Activated T-helper 1 cell treated with Interleukin-2 at 50 U/mL for 16 hours (primary cell): Measurements from ENCODE around the gene MRPL37.

Source experiments
- DNase-seq: peaks from one replicate; pipeline ENCODE4 v3.0.0-alpha.2; 2020; ENCODE audit warnings: low read depth

Gene MRPL37

GRCh38 chr1:54240741-54241335, 40.9 kb downstream of the MRPL37 start:
- no peak for DNase-seq

DNA sequence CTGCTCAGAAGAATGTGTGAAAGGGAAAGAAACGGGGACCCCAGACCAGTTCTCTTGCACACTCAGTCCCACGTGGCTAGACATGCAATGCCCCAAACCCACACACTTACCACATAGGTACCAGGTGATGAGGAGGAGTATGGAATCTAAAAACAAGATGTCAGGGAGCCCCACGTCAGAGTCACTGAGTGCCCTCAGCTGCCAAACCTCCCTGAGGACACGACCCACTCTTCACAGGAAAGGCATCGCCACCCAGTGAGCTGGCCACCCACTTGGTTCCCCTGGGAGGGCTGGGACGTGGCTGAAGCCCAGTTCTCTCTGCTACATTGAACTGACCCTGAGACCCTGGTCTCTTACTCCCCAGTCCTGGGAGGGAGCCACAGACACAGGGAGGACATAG, 41.4 kb downstream of the MRPL37 start:
- DNase-seq: no peak

- DNase-seq: no peak
Measured at GRCh38 chr1:54243022-54243421, 43.1 kb downstream of the MRPL37 start.

DNA sequence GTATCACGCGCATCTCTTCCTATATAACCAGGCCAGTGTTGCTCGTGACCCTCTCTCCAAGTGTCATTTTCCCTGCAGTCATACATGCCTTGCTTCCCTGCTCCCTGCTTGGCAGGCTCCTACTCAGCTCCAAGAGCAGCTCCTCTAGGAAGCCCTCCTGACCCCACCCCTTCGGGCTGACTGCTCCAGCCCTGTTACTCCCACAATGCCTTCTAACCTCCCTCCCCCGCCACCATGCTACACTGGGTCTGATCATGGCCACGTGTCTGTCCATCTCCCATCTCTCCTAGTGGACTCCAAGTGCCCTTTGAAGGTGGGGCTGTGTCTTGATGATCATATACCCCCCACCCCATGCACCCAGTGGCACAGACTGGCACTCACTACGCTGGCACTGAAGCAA, 44.7 kb downstream of the MRPL37 start:
- DNase-seq: no peak

DNA sequence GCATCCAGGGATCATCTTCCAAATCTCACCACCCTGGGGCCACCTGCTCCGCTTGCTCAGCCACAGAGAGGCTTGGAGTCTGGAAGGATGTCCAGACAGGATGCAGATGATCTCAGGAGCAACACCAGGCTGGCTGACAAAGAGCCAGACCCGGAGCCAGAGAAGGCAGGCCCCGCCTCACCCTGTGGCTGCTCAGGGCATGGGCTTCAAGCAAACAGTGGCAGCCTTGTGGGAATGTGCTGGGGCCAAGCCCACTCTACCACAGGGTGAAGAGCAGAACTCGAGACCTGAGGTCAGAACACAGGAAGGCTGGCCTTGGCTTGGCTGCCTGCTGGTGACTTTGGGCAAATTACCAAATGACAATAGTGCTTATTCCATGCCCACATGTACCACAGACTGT, 45.5 kb downstream of the MRPL37 start:
- no peak for DNase-seq

- no peak for DNase-seq
Measured at GRCh38 chr1:54246116-54246721, 46.3 kb downstream of the MRPL37 start.

- no peak for DNase-seq
Measured at GRCh38 chr1:54247863-54248515, 48.0 kb downstream of the MRPL37 start.

GRCh38 chr1:54248966-54249365, 49.0 kb downstream of the MRPL37 start:
- no peak for DNase-seq

DNA sequence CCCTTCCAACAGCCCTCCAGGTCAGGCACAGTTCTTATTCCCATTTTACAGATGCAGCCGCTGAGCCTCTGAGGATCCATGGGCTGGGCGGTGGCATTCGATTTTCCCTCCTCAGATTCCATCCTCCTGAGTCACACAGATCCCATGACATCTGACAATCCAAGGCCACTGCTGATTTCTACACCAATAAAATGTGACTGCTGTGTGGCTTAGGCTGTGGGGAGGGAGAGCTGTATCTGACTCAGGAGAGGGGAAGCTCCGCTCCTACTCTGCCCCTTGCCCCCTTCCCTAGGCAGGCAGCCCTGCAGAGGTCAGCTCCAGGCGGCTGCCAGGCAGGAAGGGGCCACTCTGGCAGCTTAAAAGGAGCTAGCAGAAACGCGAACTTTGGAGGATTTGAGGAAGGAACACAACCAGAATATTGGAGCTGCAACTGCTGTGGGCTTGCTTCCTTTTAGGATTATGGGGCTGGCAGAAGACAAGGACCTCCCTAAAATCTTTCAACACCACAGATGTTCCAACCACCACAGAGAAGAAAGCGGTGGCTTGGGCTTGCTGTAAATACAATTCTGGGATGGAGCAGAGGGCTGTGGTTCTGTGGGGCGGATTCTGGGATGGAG, 50.0 kb downstream of the MRPL37 start:
- DNase-seq: no peak

DNA sequence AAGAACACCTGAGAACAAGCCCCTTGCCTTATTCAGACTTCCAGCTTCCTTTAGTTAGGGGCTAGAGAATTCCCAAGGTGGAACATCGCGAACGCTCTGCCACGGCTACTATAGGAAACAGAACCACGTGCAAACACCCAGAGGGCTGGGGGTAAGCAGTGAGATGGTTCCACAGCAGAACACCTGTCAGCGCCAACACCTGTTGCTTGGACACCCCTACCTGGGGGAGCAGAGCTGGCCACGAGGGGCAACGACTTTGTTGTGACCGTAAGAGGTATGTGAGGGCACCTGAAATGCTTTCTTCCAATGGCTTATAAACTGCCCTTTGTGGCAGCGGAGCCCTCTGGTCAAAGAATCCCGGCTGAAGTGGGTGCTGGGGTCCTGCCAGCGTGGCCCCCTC, 50.7 kb downstream of the MRPL37 start:
- no peak for DNase-seq

- DNase-seq: no peak
Measured at GRCh38 chr1:54252371-54252936, 52.5 kb downstream of the MRPL37 start.

DNA sequence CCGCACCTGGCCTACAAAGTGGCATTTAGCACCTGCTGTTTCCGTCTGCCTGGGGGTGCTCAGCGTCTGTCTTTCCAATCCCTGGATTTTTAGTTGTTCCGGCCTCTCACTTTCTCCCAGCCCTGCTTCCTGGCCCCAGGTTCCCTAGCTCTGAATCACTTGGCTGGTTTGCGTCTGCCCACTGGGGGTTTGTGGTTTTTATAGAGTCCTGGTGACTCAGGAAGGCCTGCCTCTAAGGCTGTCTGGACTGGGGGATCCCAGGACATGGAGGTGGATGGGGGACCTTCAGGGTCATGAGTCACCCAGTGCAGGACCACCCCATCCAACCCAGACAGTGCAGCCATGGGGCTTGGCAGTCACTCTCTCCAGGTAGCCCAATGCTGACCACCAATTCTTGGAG, 53.5 kb downstream of the MRPL37 start:
- DNase-seq: no peak

- DNase-seq: no peak
Measured at GRCh38 chr1:54254055-54254454, 54.1 kb downstream of the MRPL37 start.

GRCh38 chr1:54255026-54255702, 55.2 kb downstream of the MRPL37 start:
- DNase-seq: no peak

DNA sequence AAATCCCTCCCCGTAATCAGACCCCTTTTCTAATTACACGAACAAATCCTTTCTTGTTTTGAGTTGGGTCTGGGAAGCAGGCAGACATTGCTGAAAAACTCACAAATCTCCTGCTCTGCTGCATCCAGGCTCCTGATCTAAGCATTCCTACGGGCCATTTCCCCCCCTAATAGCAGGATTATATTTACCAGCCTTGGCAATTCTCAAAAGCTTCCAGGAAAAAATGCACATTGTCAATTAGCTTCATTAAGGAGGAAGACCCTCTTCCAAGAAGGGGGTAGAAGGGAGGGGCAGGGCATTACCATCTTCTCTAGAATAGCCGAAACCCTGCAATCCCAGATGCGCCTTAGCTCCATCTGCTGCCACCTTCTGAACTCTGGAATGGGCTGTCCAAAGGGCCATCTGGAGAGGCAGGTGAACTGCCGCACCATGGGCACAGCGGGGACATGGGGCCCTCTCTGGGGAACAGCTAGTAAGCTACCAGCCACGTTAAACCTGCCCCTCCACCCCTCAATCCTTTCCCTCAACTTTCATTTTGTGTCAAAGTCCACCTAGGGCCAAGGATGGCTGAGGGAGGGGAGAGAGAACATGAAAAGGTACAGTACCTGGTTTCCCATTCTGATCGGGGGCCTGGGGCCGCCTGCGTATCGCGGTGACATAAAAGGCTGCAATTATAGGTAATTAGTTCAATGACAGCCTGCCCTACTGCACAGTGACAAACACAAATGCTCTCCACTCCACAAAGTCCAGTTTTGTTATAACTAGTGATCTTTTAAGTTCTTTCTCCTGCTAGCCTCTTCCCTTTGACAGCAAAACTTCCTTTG, 56.8 kb downstream of the MRPL37 start:
- no peak for DNase-seq

DNA sequence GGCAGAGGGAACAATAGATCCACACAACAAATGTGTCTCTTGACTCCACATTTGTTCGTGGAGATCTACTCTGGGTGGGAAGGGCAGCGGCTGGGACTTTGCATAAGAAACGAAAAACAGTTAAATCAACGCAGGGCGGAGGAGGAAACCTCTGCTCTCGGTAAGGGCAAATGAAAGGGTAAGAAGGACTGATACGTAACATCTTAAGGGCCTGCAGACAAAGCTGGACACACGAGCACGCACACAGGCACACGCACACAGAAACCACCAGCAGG, 57.3 kb downstream of the MRPL37 start:
- DNase-seq: no peak

- no peak for DNase-seq
Measured at GRCh38 chr1:54257876-54258275, 57.9 kb downstream of the MRPL37 start.

GRCh38 chr1:54259546-54260140, 59.7 kb downstream of the MRPL37 start:
- no peak for DNase-seq

- DNase-seq: no peak
Measured at GRCh38 chr1:54260810-54261209, 60.8 kb downstream of the MRPL37 start.

GRCh38 chr1:54262244-54262643, 62.3 kb downstream of the MRPL37 start:
- DNase-seq: no peak

- no peak for DNase-seq
Measured at GRCh38 chr1:54263601-54264226, 63.7 kb downstream of the MRPL37 start.
